Hepatocyte (in vitro differentiated cells): ENCODE results near the gene KIF5C. TPM values are rescaled to one million over a fixed set of nuclear protein-coding genes. Genes with fewer than 3 reads are reported as not detected.
A peak's percentile ranks its signal among the peaks of the same experiment; 100 is the strongest.

Experiments used
- DNase-seq: peaks from one replicate; pipeline ENCODE4 v3.0.0-alpha.2; 2016; ENCODE audit warnings: low spot score
- H2AFZ ChIP-seq: fragments of 200-600 bp; sonication (generic); 2 replicates; pipeline ENCODE4 v1.6.0; 2016; ENCODE audit warnings: antibody characterized with exemption, mild to moderate bottlenecking
- H3K27ac ChIP-seq: fragments of 200-600 bp; sonication (generic); 2 replicates; pipeline ENCODE4 v1.5.1; 2016; ENCODE audit warnings: mild to moderate bottlenecking
- H3K27me3 ChIP-seq: fragments of 200-600 bp; sonication (generic); 2 replicates; pipeline ENCODE4 v1.6.1; 2016
- H3K36me3 ChIP-seq: fragments of 200-600 bp; sonication (generic); replicated peaks from 2 replicates; pipeline ENCODE4 v1.5.1; 2016; ENCODE audit warnings: low read depth; ENCODE audit not compliant: insufficient read depth
- H3K4me1 ChIP-seq: fragments of 200-600 bp; sonication (generic); 2 replicates; pipeline ENCODE4 v1.5.1; 2016; ENCODE audit warnings: mild to moderate bottlenecking, moderate library complexity; ENCODE audit not compliant: insufficient read depth
- H3K4me2 ChIP-seq: fragments of 200-600 bp; sonication (generic); 2 replicates; pipeline ENCODE4 v1.6.0; 2016
- H3K4me3 ChIP-seq: fragments of 200-600 bp; sonication (generic); 2 replicates; pipeline ENCODE4 v1.5.1; 2016; ENCODE audit warnings: mild to moderate bottlenecking
- H3K79me2 ChIP-seq: fragments of 200-600 bp; sonication (generic); 2 replicates; pipeline ENCODE4 v1.6.0; 2017; ENCODE audit warnings: mild to moderate bottlenecking
- H3K9me2 ChIP-seq: fragments of 200-600 bp; sonication (generic); replicated peaks from 2 replicates; pipeline ENCODE4 v1.6.0; 2017; ENCODE audit warnings: mild to moderate bottlenecking; ENCODE audit not compliant: insufficient read depth
- H3K9me3 ChIP-seq: fragments of 200-600 bp; sonication (generic); 2 replicates; pipeline ENCODE4 v1.5.1; 2016; ENCODE audit warnings: low read depth, mild to moderate bottlenecking
- H4K20me1 ChIP-seq: fragments of 200-600 bp; sonication (generic); 2 replicates; pipeline ENCODE4 v1.6.0; 2016; ENCODE audit warnings: mild to moderate bottlenecking; ENCODE audit not compliant: insufficient read depth, poor library complexity, severe bottlenecking
- CTCF ChIP-seq: fragments of 200-600 bp; sonication (generic); IDR thresholded peaks from 2 replicates; pipeline ENCODE4 v1.5.1; 2016; ENCODE audit warnings: antibody characterized with exemption, mild to moderate bottlenecking; ENCODE audit not compliant: poor library complexity
- EZH2 ChIP-seq: fragments of 200-600 bp; sonication (generic); IDR thresholded peaks from 2 replicates; pipeline ENCODE4 v1.6.1; 2016; ENCODE audit warnings: antibody characterized with exemption, mild to moderate bottlenecking, borderline replicate concordance
- EZH2phosphoT487 ChIP-seq: fragments of 200-600 bp; sonication (generic); IDR thresholded peaks from one replicate; pipeline ENCODE4 v1.6.1; 2018; ENCODE audit warnings: antibody characterized with exemption, mild to moderate bottlenecking, low read depth, moderate library complexity; ENCODE audit not compliant: unreplicated experiment, severe bottlenecking
- WGBS: methylation state at CpG from one replicate; pipeline ENCODE4 v1.1.6; 2016; ENCODE audit warnings: low lambda C conversion rate; ENCODE audit errors: missing lambda C conversion rate; 5-methylcytosine and 5-hydroxymethylcytosine counted together
- polyA plus RNA-seq: library from polyadenylated mRNA; unstranded; fragments of >200 nt; fragmentation: Nextera tagmentation; extraction: Ambion mirVana; gene quantifications from 2 replicates; pipeline ENCODE4 v1.2.1, GENCODE V29; 2016
- small RNA-seq: library from RNA; depleted of rRNA; stranded (forward); fragments of <200 nt; gene quantifications from one replicate; pipeline ENCODE3, GENCODE V24; 2014
- total RNA-seq: library from RNA; depleted of rRNA; stranded (reverse); fragments of >200 nt; gene quantifications from 2 replicates; pipeline ENCODE4 v1.2.3, GENCODE V29; 2014

Gene KIF5C
- total and polyA plus RNA-seq, 2 experiments from 2014 or later = 2.1 to 3.6 TPM

- peak overlapping the region; percentile 21 for H3K27ac ChIP-seq
- DNase-seq = no peak
- H3K36me3 ChIP-seq = no peaks in the 10 kb centered on the region
- no peak overlapping the region for H3K4me3 ChIP-seq
- H3K4me1 ChIP-seq = peaks cover 36% of the 10 kb centered on the region
- H3K4me2 ChIP-seq = peak overlapping the region; percentile 50
- H3K27me3 ChIP-seq = no peaks in the 10 kb centered on the region
- H2AFZ ChIP-seq = no peak overlapping the region
- WGBS = 55% methylated on average over 2 of the region's 2 CpGs
- TF ChIP-seq EZH2phosphoT487 = no peak
- TF ChIP-seq EZH2 = no peak
- TF ChIP-seq CTCF = no peak
- no peaks in the 10 kb centered on the region for H3K9me3 ChIP-seq
- H4K20me1 ChIP-seq = no peaks in the 10 kb centered on the region
- H3K9me2 ChIP-seq = no peaks in the 10 kb centered on the region
- no peaks in the 10 kb centered on the region for H3K79me2 ChIP-seq
Measured at GRCh38 chr2:149075105-149075504, 200.1 kb downstream of the KIF5C start.

- no peaks in the 10 kb centered on the region for H3K36me3 ChIP-seq
- WGBS = 50% methylated on average over 10 of the region's 10 CpGs
- peak overlapping the region; percentile 50 for H3K4me2 ChIP-seq
- TF ChIP-seq EZH2 = no peak
- no peak for TF ChIP-seq EZH2phosphoT487
- no peak for TF ChIP-seq CTCF
- no peaks in the 10 kb centered on the region for H3K9me3 ChIP-seq
- H3K4me3 ChIP-seq = no peak overlapping the region
- H3K79me2 ChIP-seq = no peaks in the 10 kb centered on the region
- peak overlapping the region; percentile 16 for H2AFZ ChIP-seq
- H3K27ac ChIP-seq = peak overlapping the region; percentile 21
- no peaks in the 10 kb centered on the region for H3K9me2 ChIP-seq
- DNase-seq = no peak
- H4K20me1 ChIP-seq = no peaks in the 10 kb centered on the region
- H3K27me3 ChIP-seq = no peaks in the 10 kb centered on the region
- H3K4me1 ChIP-seq = peaks cover 31% of the 10 kb centered on the region
Measured at GRCh38 chr2:149075853-149076252, 200.8 kb downstream of the KIF5C start.

Small RNA genes lying within 50 kb of the gene (small RNA-seq; reads per million reads assigned to genes)
- not detected for gene RNU2-9P
- not detected for gene UBBP3

Other genes starting within 250 kb of the KIF5C start
- gene EPC2, start 230.5 kb upstream of the KIF5C start, total RNA-seq = 37.3 and 37.8 TPM in 2 replicates
- 2.6 and 2.7 TPM in 2 replicates for gene EPC2, start 230.5 kb upstream of the KIF5C start, polyA plus RNA-seq
- 13.3 and 16.8 TPM in 2 replicates for gene LYPD6B, start 163.5 kb downstream of the KIF5C start, total RNA-seq
- 26.0 and 26.4 TPM in 2 replicates for gene LYPD6B, start 163.5 kb downstream of the KIF5C start, polyA plus RNA-seq